Subcutaneous adipose tissue (tissue), 4 donors: ENCODE data around the gene KCNMA1. TPM values are rescaled to one million over a fixed set of nuclear protein-coding genes. Genes with fewer than 3 reads are reported as not detected.

ENCODE experiments used
- total RNA-seq, 4 donors: library from RNA; depleted of rRNA; stranded (reverse); fragments of >200 nt; gene quantifications; one replicate each; pipeline ENCODE4 v1.1.0, GENCODE V29; 2016
- TF ChIP-seq, protein P1 (sequence below): fragments of 450-650 bp; IDR thresholded peaks from one replicate; pipeline ENCODE4 v1.5.1; 2016; ENCODE audit warnings: low read depth, mild to moderate bottlenecking, control low read depth, antibody characterized with exemption, moderate library complexity

Gene KCNMA1
- total RNA-seq, 4 donors from 2014 or later = 10.3 to 91.5 (median 23.8) TPM

DNA sequence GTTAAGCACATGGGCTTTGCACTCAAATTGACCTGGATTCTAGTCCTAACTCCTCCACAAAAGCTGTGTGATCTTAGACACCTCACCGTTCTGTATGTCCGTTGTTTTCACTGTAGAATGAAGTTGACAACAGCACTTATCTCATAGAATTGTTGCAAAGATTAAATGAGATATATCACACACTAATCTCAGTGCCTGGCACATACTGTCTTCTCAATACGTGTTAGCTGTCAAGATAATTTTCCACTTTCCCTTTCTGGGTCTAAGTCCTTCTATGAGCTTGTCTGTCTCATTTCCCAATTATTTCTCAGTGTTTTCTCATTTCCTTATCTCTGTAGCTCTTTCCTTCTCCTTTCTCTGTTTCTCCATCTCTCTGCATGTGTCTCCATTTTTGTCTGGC is 296.6 kb downstream of the KCNMA1 start:
- TF ChIP-seq, protein P1, sequence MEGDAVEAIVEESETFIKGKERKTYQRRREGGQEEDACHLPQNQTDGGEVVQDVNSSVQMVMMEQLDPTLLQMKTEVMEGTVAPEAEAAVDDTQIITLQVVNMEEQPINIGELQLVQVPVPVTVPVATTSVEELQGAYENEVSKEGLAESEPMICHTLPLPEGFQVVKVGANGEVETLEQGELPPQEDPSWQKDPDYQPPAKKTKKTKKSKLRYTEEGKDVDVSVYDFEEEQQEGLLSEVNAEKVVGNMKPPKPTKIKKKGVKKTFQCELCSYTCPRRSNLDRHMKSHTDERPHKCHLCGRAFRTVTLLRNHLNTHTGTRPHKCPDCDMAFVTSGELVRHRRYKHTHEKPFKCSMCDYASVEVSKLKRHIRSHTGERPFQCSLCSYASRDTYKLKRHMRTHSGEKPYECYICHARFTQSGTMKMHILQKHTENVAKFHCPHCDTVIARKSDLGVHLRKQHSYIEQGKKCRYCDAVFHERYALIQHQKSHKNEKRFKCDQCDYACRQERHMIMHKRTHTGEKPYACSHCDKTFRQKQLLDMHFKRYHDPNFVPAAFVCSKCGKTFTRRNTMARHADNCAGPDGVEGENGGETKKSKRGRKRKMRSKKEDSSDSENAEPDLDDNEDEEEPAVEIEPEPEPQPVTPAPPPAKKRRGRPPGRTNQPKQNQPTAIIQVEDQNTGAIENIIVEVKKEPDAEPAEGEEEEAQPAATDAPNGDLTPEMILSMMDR = no peak

DNA sequence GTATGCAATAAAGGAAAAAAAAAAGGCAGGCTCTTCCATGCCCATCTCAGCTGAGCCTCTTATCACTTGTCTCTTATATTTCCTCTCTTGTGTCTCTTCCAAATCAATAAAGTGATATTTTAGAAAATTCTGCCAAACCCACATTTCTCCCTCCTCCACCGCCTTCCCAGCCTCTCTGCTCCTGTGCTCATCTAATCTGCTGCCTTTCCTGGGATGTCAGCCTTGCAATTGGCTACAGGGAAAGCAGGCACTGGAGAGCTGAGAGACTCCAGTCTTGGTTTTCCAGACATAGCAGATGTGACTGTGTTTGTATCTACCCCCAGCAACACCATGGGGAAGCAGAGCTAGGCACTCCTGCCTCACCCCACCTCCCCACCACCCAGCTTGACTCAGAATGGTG is 298.4 kb downstream of the KCNMA1 start:
- TF ChIP-seq, protein P1 = no peak

DNA sequence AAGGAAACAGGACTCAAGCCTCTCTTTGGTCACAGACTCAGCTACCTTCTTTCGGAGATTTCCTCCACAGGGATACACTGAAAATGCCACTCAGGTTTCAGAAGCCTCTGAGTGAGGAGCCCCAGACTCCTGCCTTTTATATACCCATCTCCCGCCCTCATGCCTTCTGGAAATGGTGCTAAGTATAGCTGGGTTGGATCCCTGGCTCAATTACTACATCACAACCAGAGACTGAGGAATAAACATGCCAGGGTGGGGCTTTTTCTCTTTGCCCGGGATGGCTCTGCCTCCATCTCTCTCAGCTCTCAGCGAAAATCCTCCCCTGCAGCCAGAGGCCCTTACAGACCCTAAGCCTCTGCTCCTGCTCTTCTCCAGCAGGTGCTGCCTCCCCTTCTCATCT is 299.5 kb downstream of the KCNMA1 start:
- TF ChIP-seq, protein P1 = no peak

DNA sequence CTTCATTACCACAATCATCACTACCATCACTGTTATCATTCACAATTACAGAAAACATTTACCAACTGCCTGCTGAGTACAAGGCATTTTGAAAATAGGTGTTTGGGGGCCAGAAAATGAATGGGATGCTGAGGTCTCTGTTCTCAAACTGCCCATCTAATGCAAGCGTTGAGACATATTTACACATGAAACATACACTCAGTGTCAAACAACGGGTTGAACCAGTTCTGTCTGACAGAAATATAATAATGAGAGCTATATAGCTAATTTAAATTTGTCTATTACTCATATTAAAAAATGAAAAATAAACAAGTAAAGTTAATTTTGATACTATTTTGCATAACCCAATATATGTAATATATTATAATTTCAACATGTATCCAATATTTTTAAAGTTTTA is 303.1 kb downstream of the KCNMA1 start:
- TF ChIP-seq, protein P1 = no peak

DNA sequence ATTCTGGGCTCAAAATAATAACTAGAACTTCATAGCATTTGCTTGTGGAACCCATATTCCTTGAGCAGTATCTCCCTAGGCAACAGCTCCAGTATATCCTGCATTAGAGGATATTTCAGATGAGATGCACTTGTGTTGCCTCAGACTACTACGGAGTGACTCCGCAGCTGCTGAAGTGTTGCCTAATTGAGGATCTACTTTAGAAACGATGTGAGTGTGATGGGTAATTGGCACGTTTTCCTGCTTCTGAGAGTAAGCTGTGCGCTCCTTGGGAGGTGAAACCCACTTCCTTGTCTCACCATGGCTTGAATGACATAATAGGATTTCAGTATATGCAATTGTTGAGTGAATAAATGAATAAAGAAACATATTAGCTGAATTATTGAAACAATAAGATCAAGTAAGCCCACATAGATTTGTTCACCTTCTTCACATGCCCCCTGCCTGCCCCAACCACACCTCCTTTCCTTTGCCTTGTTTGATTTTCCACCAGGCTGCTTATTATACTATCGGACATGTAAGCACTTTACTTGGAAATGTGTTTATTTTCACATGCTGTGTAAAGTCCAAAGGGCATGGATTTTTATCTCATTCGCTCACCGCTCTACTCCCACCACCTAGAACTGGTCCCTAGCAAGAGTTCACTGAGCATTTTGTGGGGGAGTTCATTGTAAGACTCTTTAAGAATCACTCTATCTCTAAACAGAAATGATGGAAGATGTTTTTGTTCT is 303.8 kb downstream of the KCNMA1 start:
- TF ChIP-seq, protein P1 = no peak

DNA sequence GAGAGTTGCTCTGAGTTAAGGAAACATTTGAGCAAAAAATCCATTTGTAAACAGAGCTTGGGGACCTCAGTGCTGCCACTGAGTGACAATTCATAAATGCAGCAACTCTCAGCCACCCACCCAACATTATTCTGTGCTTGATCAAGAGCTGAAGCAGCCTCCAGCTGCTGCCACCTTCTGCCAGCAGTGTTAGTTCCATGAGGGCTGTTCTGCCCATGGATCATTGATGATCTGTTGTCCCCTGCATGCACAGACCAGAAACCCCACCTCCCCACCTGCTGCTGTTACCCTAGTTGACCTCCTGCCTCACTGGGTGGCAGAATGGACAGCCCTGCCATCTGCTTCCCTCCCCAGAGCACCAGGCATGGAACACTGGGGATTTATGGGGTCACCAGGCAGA is 305.4 kb downstream of the KCNMA1 start:
- TF ChIP-seq, protein P1 = no peak

DNA sequence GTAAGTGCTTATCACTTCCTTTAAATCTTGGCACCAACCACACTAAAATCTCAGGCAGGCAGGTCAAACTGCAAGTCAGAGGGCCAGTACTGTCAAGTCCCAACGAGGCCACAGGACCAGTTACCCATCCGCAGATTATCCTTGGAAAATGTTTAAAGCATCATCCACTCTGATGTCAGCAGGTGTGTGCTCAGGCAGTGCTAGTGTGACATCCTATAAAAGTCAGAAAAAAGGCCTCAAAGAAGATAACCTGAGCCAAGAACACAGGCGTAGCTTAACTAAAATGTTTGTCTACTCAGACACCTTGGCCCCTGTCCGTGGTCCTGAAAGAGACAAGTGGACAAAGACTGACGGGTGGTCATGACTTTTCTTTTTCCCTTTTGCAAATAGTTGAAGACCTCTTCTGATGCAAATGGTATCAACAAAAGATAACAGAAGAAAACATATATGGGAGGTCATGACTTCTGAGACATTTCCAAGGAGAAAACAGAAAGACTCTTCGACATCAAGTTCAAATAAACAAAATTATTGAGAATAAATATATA is 309.3 kb downstream of the KCNMA1 start:
- TF ChIP-seq, protein P1 = no peak
